Liver (tissue), 9 donors: ENCODE data around the gene PDZRN4. TPM values are rescaled to one million over a fixed set of nuclear protein-coding genes. Genes with fewer than 3 reads are reported as not detected.

Experiments
- DNase-seq: peaks from one replicate; pipeline ENCODE4 v3.0.0-alpha.2; 2017; ENCODE audit warnings: low spot score
- H3K27ac ChIP-seq, 2 donors: one replicate each; pipeline ENCODE4 v1.7.0; 2013; ENCODE audit warnings: inconsistent platforms in 2 of 2, low read length in 2 of 2, control low read depth in 1 of 2, low read depth in 1 of 2, mild to moderate bottlenecking in 1 of 2
- H3K27me3 ChIP-seq, 4 donors: one replicate each; pipeline versions ENCODE4 v1.6.1 to v1.7.0; 2013; ENCODE audit warnings: low read length in 3 of 4, inconsistent platforms in 1 of 4, mild to moderate bottlenecking in 1 of 4, moderate library complexity in 1 of 4; ENCODE audit not compliant: control insufficient read depth in 4 of 4, insufficient read depth in 4 of 4
- H3K36me3 ChIP-seq, 4 donors: one replicate each; pipeline versions ENCODE4 v1.6.1 to v1.7.0; 2013; ENCODE audit warnings: low read length in 3 of 4, mild to moderate bottlenecking in 3 of 4, low read depth in 1 of 4, moderate library complexity in 1 of 4; ENCODE audit not compliant: control insufficient read depth in 4 of 4, insufficient read depth in 3 of 4
- H3K4me1 ChIP-seq, 4 donors: one replicate each; pipeline versions ENCODE4 v1.6.1 to v1.7.0; 2013; ENCODE audit warnings: low read length in 3 of 4, mild to moderate bottlenecking in 3 of 4, moderate library complexity in 1 of 4; ENCODE audit not compliant: control insufficient read depth in 4 of 4, insufficient read depth in 4 of 4
- H3K4me3 ChIP-seq, 3 donors: one replicate each; pipeline versions ENCODE4 v1.6.1 to v1.7.0; 2013; ENCODE audit warnings: low read length in 3 of 3, control low read depth in 1 of 3, low read depth in 1 of 3, mild to moderate bottlenecking in 1 of 3
- H3K9ac ChIP-seq, 2 donors: one replicate each; pipeline ENCODE4 v1.7.0; 2013; ENCODE audit warnings: low read length in 2 of 2, mild to moderate bottlenecking in 2 of 2, moderate library complexity in 2 of 2, control low read depth in 1 of 2, low read depth in 1 of 2
- H3K9me3 ChIP-seq, 4 donors: one replicate each; pipeline versions ENCODE4 v1.6.1 to v1.7.0; 2013; ENCODE audit warnings: low read length in 3 of 4; ENCODE audit not compliant: control insufficient read depth in 4 of 4
- EGR1 ChIP-seq, 2 donors: IDR thresholded peaks; 2 replicates each; pipeline ENCODE4 v1.6.1; 2016 to 2018; ENCODE audit warnings: antibody characterized with exemption in 2 of 2, low read depth in 2 of 2
- FOXA1 ChIP-seq: IDR thresholded peaks from 2 replicates; pipeline ENCODE4 v1.6.1; 2016; ENCODE audit warnings: antibody characterized with exemption
- FOXA2 ChIP-seq: IDR thresholded peaks from 2 replicates; pipeline ENCODE4 v1.6.1; 2016; ENCODE audit warnings: antibody characterized with exemption
- GABPA ChIP-seq, 2 donors: IDR thresholded peaks in 1 of 2; conservative IDR thresholded peaks in 1 of 2; 2 replicates each; pipeline ENCODE4 v1.6.1; 2016; ENCODE audit warnings: antibody characterized with exemption in 2 of 2, mild to moderate bottlenecking in 1 of 2, moderate library complexity in 1 of 2
- HNF4A ChIP-seq, 2 donors: conservative IDR thresholded peaks; 2 replicates each; pipeline ENCODE4 v1.6.1; 2016; ENCODE audit warnings: antibody characterized with exemption in 2 of 2, mild to moderate bottlenecking in 2 of 2
- HNF4G ChIP-seq: IDR thresholded peaks from 2 replicates; pipeline ENCODE4 v1.6.1; 2016; ENCODE audit warnings: antibody characterized with exemption
- JUND ChIP-seq, 2 donors: IDR thresholded peaks; 2 replicates each; pipeline ENCODE4 v1.6.1; 2016; ENCODE audit warnings: antibody characterized with exemption in 2 of 2
- RAD21 ChIP-seq, 2 donors: IDR thresholded peaks; 2 replicates each; pipeline ENCODE4 v1.6.1; 2016; ENCODE audit warnings: antibody characterized with exemption in 2 of 2, mild to moderate bottlenecking in 2 of 2
- RXRA ChIP-seq, 2 donors: IDR thresholded peaks; 2 replicates each; pipeline ENCODE4 v1.6.1; 2017 to 2018; ENCODE audit warnings: antibody characterized with exemption in 2 of 2, mild to moderate bottlenecking in 1 of 2
- SP1 ChIP-seq: IDR thresholded peaks from 2 replicates; pipeline ENCODE4 v1.6.1; 2018; ENCODE audit warnings: antibody characterized with exemption, mild to moderate bottlenecking
- YY1 ChIP-seq: IDR thresholded peaks from 2 replicates; pipeline ENCODE4 v1.6.1; 2016; ENCODE audit warnings: antibody characterized with exemption, mild to moderate bottlenecking
- WGBS: extraction: QIAGEN DNeasy Blood & Tissue Kit; methylation state at CpG from one replicate; pipeline ENCODE4 v1.1.7; 2013; 5-methylcytosine and 5-hydroxymethylcytosine counted together
- polyA plus RNA-seq, 2 donors: library from polyadenylated mRNA; stranded (reverse) in 1 of 2; unstranded in 1 of 2; fragments of 200-250 nt in 1 of 2; fragments of >200 nt in 1 of 2; fragmentation: Nextera tagmentation in 1 of 2; extraction: Ambion mirVana in 1 of 2; gene quantifications; one replicate each; pipeline versions ENCODE4 v1.2.1 to v1.2.3, GENCODE V29; 2013 to 2015
- total RNA-seq, 2 donors: library from RNA; depleted of rRNA; stranded (reverse); fragments of >200 nt; gene quantifications; one replicate each; pipeline ENCODE4 v1.2.3, GENCODE V29; 2014
- TF ChIP-seq, protein P1 (sequence below): IDR thresholded peaks from 2 replicates; pipeline ENCODE4 v1.6.1; 2016; ENCODE audit warnings: antibody characterized with exemption
- TF ChIP-seq, protein P2 (sequence below): fragments of 150-350 bp; IDR thresholded peaks from 2 replicates; pipeline ENCODE4 v1.5.1; 2017; ENCODE audit warnings: improper control_type of control experiment, low read depth, low read length; ENCODE audit not compliant: missing input control
- TF ChIP-seq, protein P3 (sequence below): IDR thresholded peaks from 2 replicates; pipeline ENCODE4 v1.6.1; 2016; ENCODE audit warnings: antibody characterized with exemption
- donor health status: healthy.
- donor health status: healthy.
- donor health status: healthy.
- donor health status: healthy.
- donor health status: healthy.

Gene PDZRN4
- total and polyA plus RNA-seq, 4 donors = 0.11 to 1.1 (median 0.24) TPM

DNA sequence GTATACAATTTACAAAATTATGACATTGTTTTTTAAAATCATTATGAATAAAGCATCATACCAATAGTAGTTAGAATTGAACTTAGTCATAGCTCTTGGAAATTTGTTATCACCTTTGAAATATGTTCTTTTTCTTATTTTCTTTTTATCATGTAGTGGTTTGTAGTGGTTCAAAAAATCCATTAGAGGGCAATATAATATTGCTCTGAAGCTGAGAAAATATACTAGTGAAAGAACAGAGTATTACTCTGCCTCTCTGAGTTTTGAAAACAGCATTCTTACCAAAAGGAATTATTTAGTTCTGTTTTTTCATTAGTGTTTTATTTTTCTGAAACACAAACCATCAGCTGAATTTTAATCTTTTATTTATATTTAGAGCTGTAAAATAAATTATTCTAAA, 76.2 kb downstream of the PDZRN4 start:
- Histone ChIP-seq H3K27ac (no peak overlapping the region), H3K4me1 (no peaks in the 10 kb centered on the region), H3K4me3 (no peak overlapping the region), H3K27me3 (peaks cover 0 to 3% (median 0%) of the 10 kb centered on the region in 4 donors), H3K36me3 (no peaks in the 10 kb centered on the region), H3K9ac (no peak overlapping the region), H3K9me3 (no peaks in the 10 kb centered on the region)
- no peak for DNase-seq
- TF ChIP-seq, protein P1, sequence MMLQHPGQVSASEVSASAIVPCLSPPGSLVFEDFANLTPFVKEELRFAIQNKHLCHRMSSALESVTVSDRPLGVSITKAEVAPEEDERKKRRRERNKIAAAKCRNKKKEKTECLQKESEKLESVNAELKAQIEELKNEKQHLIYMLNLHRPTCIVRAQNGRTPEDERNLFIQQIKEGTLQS = no peak
- TF ChIP-seq, protein P2, sequence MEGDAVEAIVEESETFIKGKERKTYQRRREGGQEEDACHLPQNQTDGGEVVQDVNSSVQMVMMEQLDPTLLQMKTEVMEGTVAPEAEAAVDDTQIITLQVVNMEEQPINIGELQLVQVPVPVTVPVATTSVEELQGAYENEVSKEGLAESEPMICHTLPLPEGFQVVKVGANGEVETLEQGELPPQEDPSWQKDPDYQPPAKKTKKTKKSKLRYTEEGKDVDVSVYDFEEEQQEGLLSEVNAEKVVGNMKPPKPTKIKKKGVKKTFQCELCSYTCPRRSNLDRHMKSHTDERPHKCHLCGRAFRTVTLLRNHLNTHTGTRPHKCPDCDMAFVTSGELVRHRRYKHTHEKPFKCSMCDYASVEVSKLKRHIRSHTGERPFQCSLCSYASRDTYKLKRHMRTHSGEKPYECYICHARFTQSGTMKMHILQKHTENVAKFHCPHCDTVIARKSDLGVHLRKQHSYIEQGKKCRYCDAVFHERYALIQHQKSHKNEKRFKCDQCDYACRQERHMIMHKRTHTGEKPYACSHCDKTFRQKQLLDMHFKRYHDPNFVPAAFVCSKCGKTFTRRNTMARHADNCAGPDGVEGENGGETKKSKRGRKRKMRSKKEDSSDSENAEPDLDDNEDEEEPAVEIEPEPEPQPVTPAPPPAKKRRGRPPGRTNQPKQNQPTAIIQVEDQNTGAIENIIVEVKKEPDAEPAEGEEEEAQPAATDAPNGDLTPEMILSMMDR = peak; percentile 34
- TF ChIP-seq RAD21 (IDR thresholded peaks at IDR 0.05) = peak; percentile 72 to 78

DNA sequence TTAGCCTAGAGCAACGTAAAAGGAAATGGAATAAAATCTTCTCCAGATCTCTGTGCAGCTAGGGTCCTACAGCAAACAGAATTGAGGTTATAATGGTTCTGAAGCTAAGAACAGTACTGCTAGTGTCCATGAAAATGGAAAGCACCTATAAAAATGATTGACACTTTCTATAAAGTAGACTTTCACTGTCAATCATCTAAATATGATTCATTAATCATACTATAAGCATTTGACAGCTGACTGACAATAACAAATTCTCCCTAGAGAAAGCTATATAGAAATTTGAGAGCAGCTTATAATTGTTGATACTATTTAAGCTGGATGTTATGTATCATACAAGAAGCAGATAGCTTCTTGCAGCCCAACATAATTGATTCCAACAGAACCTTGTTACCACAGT, 80.9 kb downstream of the PDZRN4 start:
- TF ChIP-seq HNF4A (conservative IDR thresholded peaks at IDR 0.05) = no peak
- TF ChIP-seq YY1 = no peak
- TF ChIP-seq HNF4G = no peak
- no peak for TF ChIP-seq RXRA (IDR thresholded peaks at IDR 0.05)
- no peak for TF ChIP-seq SP1
- no peak for TF ChIP-seq JUND (IDR thresholded peaks at IDR 0.05)
- TF ChIP-seq FOXA2 = no peak
- no peak for TF ChIP-seq EGR1 (IDR thresholded peaks at IDR 0.05; ENCODE audit: low read depth in 2 of 2)
- TF ChIP-seq, protein P3, sequence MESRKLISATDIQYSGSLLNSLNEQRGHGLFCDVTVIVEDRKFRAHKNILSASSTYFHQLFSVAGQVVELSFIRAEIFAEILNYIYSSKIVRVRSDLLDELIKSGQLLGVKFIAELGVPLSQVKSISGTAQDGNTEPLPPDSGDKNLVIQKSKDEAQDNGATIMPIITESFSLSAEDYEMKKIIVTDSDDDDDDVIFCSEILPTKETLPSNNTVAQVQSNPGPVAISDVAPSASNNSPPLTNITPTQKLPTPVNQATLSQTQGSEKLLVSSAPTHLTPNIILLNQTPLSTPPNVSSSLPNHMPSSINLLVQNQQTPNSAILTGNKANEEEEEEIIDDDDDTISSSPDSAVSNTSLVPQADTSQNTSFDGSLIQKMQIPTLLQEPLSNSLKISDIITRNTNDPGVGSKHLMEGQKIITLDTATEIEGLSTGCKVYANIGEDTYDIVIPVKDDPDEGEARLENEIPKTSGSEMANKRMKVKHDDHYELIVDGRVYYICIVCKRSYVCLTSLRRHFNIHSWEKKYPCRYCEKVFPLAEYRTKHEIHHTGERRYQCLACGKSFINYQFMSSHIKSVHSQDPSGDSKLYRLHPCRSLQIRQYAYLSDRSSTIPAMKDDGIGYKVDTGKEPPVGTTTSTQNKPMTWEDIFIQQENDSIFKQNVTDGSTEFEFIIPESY = no peak
- no peak for TF ChIP-seq FOXA1
- H3K36me3 ChIP-seq = no peaks in the 10 kb centered on the region
- no peaks in the 10 kb centered on the region for H3K4me1 ChIP-seq
- WGBS = 71% methylated on average over 1 of the region's 1 CpG
- no peak overlapping the region for H3K27ac ChIP-seq
- no peak overlapping the region for H3K4me3 ChIP-seq
- no peak overlapping the region for H3K9ac ChIP-seq
- H3K27me3 ChIP-seq = no peaks in the 10 kb centered on the region
- no peak for DNase-seq
- no peaks in the 10 kb centered on the region for H3K9me3 ChIP-seq

DNA sequence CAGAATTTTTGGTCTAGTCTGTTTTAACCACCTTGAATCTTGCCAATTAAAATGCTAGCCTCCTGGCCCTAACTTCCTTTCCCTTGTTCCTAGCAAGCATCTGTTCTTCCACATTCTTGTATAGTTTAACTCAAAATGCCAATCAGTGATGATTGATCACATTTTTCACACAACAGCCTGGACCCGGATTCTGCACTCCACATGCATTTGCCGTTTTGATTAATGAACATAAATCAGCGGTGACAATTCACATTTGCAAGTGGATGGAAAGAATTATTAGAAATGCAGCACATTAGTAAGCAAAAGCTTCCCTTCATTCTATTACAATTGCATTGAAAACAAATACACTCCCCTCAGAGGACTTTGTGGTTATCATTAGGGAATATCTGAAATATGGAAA, 83.4 kb downstream of the PDZRN4 start:
- TF ChIP-seq GABPA (IDR thresholded peaks at IDR 0.05 in 1 of 2, conservative IDR thresholded peaks at IDR 0.05 in 1 of 2) = no peak
- TF ChIP-seq, protein P2 = no peak
- TF ChIP-seq RXRA (IDR thresholded peaks at IDR 0.05) = no peak
- WGBS = 84% methylated on average over 3 of the region's 3 CpGs
- Histone ChIP-seq H3K27me3 (no peaks in the 10 kb centered on the region), H3K9me3 (no peaks in the 10 kb centered on the region), H3K9ac (no peak overlapping the region), H3K27ac (no peak overlapping the region), H3K4me3 (no peak overlapping the region), H3K36me3 (no peaks in the 10 kb centered on the region), H3K4me1 (no peaks in the 10 kb centered on the region)
- DNase-seq = no peak
